ENCODE measurements around the gene STK32A.

DNA sequence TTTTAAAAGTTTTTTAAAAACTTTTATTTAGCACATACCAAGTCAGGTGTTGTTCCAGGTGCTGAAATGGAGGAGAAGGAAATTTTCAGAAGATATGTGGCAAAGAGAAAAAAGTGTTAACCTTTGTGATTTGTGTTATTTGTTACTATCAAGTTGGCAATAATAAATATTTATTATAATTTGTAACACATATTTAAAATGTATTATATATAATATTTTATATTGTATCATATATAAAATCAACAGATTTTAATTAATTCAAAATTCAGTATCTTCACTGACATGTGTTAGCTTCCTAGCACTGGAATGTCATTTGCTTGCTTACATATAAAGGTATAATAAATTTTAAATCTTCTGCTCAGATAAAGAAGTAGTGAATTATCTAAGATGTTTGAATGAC lies 71.5 kb downstream of the STK32A start:
- TF ChIP-seq, protein P1, sequence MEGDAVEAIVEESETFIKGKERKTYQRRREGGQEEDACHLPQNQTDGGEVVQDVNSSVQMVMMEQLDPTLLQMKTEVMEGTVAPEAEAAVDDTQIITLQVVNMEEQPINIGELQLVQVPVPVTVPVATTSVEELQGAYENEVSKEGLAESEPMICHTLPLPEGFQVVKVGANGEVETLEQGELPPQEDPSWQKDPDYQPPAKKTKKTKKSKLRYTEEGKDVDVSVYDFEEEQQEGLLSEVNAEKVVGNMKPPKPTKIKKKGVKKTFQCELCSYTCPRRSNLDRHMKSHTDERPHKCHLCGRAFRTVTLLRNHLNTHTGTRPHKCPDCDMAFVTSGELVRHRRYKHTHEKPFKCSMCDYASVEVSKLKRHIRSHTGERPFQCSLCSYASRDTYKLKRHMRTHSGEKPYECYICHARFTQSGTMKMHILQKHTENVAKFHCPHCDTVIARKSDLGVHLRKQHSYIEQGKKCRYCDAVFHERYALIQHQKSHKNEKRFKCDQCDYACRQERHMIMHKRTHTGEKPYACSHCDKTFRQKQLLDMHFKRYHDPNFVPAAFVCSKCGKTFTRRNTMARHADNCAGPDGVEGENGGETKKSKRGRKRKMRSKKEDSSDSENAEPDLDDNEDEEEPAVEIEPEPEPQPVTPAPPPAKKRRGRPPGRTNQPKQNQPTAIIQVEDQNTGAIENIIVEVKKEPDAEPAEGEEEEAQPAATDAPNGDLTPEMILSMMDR (IDR thresholded peaks at IDR 0.05 in 8 of 11, conservative IDR thresholded peaks at IDR 0.05 in 3 of 11), result no peak
- no peak for TF ChIP-seq POLR2AphosphoS5 (IDR thresholded peaks at IDR 0.05)

All from spleen (tissue), 7 donors.